Keratinocyte (primary cell): Measurements from ENCODE around the gene KCNK7.

ENCODE experiments used
- EZH2 ChIP-seq: IDR thresholded peaks from one replicate; pipeline ENCODE4 v1.6.1; 2012; ENCODE audit warnings: inconsistent platforms, mild to moderate bottlenecking, low read length, moderate library complexity
- TF ChIP-seq, protein P1 (sequence below), 3 experiments: IDR thresholded peaks in 1 of 3; conservative IDR thresholded peaks in 1 of 3; optimal IDR thresholded peaks in 1 of 3; 2 replicates in 2 of 3; 3 replicates in 1 of 3; pipeline versions ENCODE3 to v1.5.1; 2011; ENCODE audit warnings: low read length in 3 of 3, mild to moderate bottlenecking in 3 of 3, moderate library complexity in 2 of 3, control low read depth in 1 of 3, inconsistent platforms in 1 of 3; ENCODE audit not compliant: insufficient read depth in 2 of 3; ENCODE audit errors: extremely low read depth in 1 of 3

DNA sequence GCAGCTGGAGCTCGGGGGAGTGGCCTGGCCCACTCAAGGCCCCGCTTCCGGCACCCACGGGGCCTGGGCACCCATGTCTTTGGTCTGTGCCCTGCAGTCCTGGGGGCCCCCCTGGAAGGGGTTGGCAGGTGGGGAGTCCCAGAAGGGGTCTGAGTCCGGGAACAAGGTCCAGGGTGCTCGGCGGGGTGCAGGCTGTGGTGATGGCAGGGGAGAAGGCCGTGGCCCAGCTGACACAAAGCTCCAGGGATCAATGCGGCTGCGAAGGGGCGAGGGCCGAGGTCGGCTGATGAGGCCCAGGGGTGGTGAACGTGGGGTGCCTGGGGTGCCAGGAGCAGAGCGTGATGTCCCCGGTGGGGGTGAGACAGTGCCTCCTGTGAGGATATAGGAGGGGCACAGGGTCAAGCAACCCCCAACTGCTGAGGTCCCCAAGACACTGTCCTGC lies 2.7 kb upstream of the KCNK7 start:
- TF ChIP-seq, protein P1, sequence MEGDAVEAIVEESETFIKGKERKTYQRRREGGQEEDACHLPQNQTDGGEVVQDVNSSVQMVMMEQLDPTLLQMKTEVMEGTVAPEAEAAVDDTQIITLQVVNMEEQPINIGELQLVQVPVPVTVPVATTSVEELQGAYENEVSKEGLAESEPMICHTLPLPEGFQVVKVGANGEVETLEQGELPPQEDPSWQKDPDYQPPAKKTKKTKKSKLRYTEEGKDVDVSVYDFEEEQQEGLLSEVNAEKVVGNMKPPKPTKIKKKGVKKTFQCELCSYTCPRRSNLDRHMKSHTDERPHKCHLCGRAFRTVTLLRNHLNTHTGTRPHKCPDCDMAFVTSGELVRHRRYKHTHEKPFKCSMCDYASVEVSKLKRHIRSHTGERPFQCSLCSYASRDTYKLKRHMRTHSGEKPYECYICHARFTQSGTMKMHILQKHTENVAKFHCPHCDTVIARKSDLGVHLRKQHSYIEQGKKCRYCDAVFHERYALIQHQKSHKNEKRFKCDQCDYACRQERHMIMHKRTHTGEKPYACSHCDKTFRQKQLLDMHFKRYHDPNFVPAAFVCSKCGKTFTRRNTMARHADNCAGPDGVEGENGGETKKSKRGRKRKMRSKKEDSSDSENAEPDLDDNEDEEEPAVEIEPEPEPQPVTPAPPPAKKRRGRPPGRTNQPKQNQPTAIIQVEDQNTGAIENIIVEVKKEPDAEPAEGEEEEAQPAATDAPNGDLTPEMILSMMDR (optimal IDR thresholded peaks at IDR 0.05 in 1 of 3, IDR thresholded peaks at IDR 0.05 in 1 of 3, conservative IDR thresholded peaks at IDR 0.05 in 1 of 3; ENCODE audit: extremely low read depth in 1 of 3, insufficient read depth in 2 of 3, low read length in 3 of 3), result no peak
- no peak for TF ChIP-seq EZH2
